CD4-positive, CD25-positive, alpha-beta regulatory T cell (primary cell): Measurements from ENCODE around the gene CAPN13. TPM values are rescaled to one million over a fixed set of nuclear protein-coding genes. Genes with fewer than 3 reads are reported as not detected.

Experiments
- ATAC-seq, 2 donors: fragments of 150-1000 bp; cut with Tn5 transposase; one replicate each; pipeline ENCODE4 v1.10.0; 2021; ENCODE audit warnings: low read depth in 2 of 2, moderate number of reproducible peaks in 2 of 2, moderate library complexity in 1 of 2
- DNase-seq, 3 donors: peaks; one replicate each; pipeline versions ENCODE4 v3.0.0 to v3.0.0-alpha.2; 2012 to 2022; ENCODE audit warnings: mixed read lengths in 1 of 3
- H3K27ac ChIP-seq: one replicate; pipeline ENCODE4 v1.7.0; 2013; ENCODE audit warnings: mild to moderate bottlenecking, low read length; ENCODE audit not compliant: insufficient read depth, poor library complexity, severe bottlenecking
- H3K27me3 ChIP-seq: one replicate; pipeline ENCODE4 v1.7.0; 2013; ENCODE audit warnings: low read length; ENCODE audit not compliant: control insufficient read depth, insufficient read depth
- H3K36me3 ChIP-seq: one replicate; pipeline ENCODE4 v1.7.0; 2013; ENCODE audit warnings: mild to moderate bottlenecking, low read length, moderate library complexity; ENCODE audit not compliant: control insufficient read depth, insufficient read depth
- H3K4me1 ChIP-seq: 2 replicates; pipeline ENCODE4 v1.7.0; 2013; ENCODE audit warnings: mild to moderate bottlenecking, low read length; ENCODE audit not compliant: insufficient read depth, control insufficient read depth, poor library complexity, severe bottlenecking
- H3K4me3 ChIP-seq: one replicate; pipeline ENCODE4 v1.7.0; 2013; ENCODE audit warnings: low read depth, mild to moderate bottlenecking, low read length, moderate library complexity
- H3K9me3 ChIP-seq, 2 experiments: 1 replicate in 1 of 2; 2 replicates in 1 of 2; pipeline ENCODE4 v1.7.0; 2013; ENCODE audit warnings: low read length in 2 of 2, mild to moderate bottlenecking in 1 of 2, moderate library complexity in 1 of 2; ENCODE audit not compliant: control insufficient read depth in 2 of 2
- H3K27ac Mint-ChIP-seq, 3 donors: one replicate each; pipeline ENCODE4 v1.8.0; 2020 to 2022; ENCODE audit warnings: mild to moderate bottlenecking in 3 of 3, mixed read lengths in 3 of 3, moderate library complexity in 2 of 3
- H3K27me3 Mint-ChIP-seq: one replicate; pipeline ENCODE4 v1.8.0; 2022; ENCODE audit warnings: mild to moderate bottlenecking, mixed read lengths
- H3K36me3 Mint-ChIP-seq: one replicate; pipeline ENCODE4 v1.8.0; 2020; ENCODE audit warnings: mixed read lengths
- H3K4me1 Mint-ChIP-seq, 4 donors: one replicate each; pipeline ENCODE4 v1.8.0; 2020 to 2022; ENCODE audit warnings: mixed read lengths in 4 of 4, mild to moderate bottlenecking in 1 of 4
- H3K4me3 Mint-ChIP-seq, 4 donors: one replicate each; pipeline ENCODE4 v1.8.0; 2020 to 2022; ENCODE audit warnings: mild to moderate bottlenecking in 4 of 4, mixed read lengths in 4 of 4, moderate library complexity in 3 of 4
- H3K9me3 Mint-ChIP-seq, 7 donors: one replicate each; pipeline ENCODE4 v1.8.0; 2020 to 2022; ENCODE audit warnings: mixed read lengths in 7 of 7, mild to moderate bottlenecking in 3 of 7, moderate library complexity in 2 of 7
- polyA plus RNA-seq, 4 donors: library from polyadenylated mRNA; unstranded; fragments of 300-500 nt; fragmentation: Illumina TruSeq; gene quantifications; one replicate each; pipeline ENCODE4 v1.2.3, GENCODE V29; 2021
- total RNA-seq: library from RNA; stranded (reverse); gene quantifications from one replicate; pipeline ENCODE4 v1.2.3, GENCODE V29; 2022

Gene CAPN13
- total and polyA plus RNA-seq, 5 donors from 2014 or later = not detected

GRCh38 chr2:30678410-30679137 lies 128.7 kb downstream of the CAPN13 start:
- peaks cover 7% of the 10 kb centered on the region for H3K27me3 Mint-ChIP-seq
- H3K4me3 Mint-ChIP-seq = no peak overlapping the region
- H3K9me3 Mint-ChIP-seq = peaks cover 0 to 2% (median 0%) of the 10 kb centered on the region in 7 donors
- no peaks in the 10 kb centered on the region for H3K4me1 Mint-ChIP-seq
- no peaks in the 10 kb centered on the region for H3K36me3 Mint-ChIP-seq
- no peak overlapping the region for H3K27ac ChIP-seq
- ATAC-seq (no peak), DNase-seq (no peak)
- no peak overlapping the region for H3K4me3 ChIP-seq
- H3K36me3 ChIP-seq = no peaks in the 10 kb centered on the region
- H3K4me1 ChIP-seq = no peaks in the 10 kb centered on the region
- no peaks in the 10 kb centered on the region for H3K9me3 ChIP-seq
- H3K27me3 ChIP-seq = no peaks in the 10 kb centered on the region
- H3K27ac Mint-ChIP-seq = no peak overlapping the region

- no peaks in the 10 kb centered on the region for H3K36me3 Mint-ChIP-seq
- H3K9me3 ChIP-seq = no peaks in the 10 kb centered on the region
- H3K27me3 Mint-ChIP-seq = peaks cover 12% of the 10 kb centered on the region
- no peaks in the 10 kb centered on the region for H3K4me1 ChIP-seq
- DNase-seq (no peak), ATAC-seq (no peak)
- H3K36me3 ChIP-seq = no peaks in the 10 kb centered on the region
- no peak overlapping the region for H3K4me3 ChIP-seq
- H3K4me1 Mint-ChIP-seq = no peaks in the 10 kb centered on the region
- no peak overlapping the region for H3K27ac ChIP-seq
- no peaks in the 10 kb centered on the region for H3K27me3 ChIP-seq
- peaks cover 0 to 2% (median 0%) of the 10 kb centered on the region in 7 donors for H3K9me3 Mint-ChIP-seq
- H3K4me3 Mint-ChIP-seq = no peak overlapping the region
- H3K27ac Mint-ChIP-seq = no peak overlapping the region
These were observed 129.3 kb downstream of the CAPN13 start for GRCh38 chr2:30677861-30678385.

- H3K36me3 ChIP-seq = no peaks in the 10 kb centered on the region
- no peaks in the 10 kb centered on the region for H3K9me3 ChIP-seq
- peaks cover 2% of the 10 kb centered on the region for H3K27me3 ChIP-seq
- Mint-ChIP-seq H3K27me3 (peaks cover 17% of the 10 kb centered on the region), H3K4me3 (no peak overlapping the region), H3K36me3 (no peaks in the 10 kb centered on the region), H3K4me1 (no peaks in the 10 kb centered on the region), H3K27ac (no peak overlapping the region), H3K9me3 (peaks cover 0 to 2% (median 0%) of the 10 kb centered on the region in 7 donors)
- ATAC-seq (no peak), DNase-seq (no peak)
- H3K27ac ChIP-seq = no peak overlapping the region
- H3K4me1 ChIP-seq = no peaks in the 10 kb centered on the region
- no peak overlapping the region for H3K4me3 ChIP-seq
These were observed 130.0 kb downstream of the CAPN13 start for GRCh38 chr2:30677231-30677630.

GRCh38 chr2:30675758-30676157 lies 131.5 kb downstream of the CAPN13 start:
- Mint-ChIP-seq H3K36me3 (no peaks in the 10 kb centered on the region), H3K9me3 (peaks cover 0 to 5% (median 0%) of the 10 kb centered on the region in 7 donors), H3K4me1 (no peaks in the 10 kb centered on the region), H3K4me3 (no peak overlapping the region), H3K27ac (no peak overlapping the region), H3K27me3 (peaks cover 20% of the 10 kb centered on the region)
- Histone ChIP-seq H3K9me3 (no peaks in the 10 kb centered on the region), H3K4me1 (no peaks in the 10 kb centered on the region), H3K27me3 (peaks cover 2% of the 10 kb centered on the region), H3K36me3 (no peaks in the 10 kb centered on the region), H3K27ac (no peak overlapping the region), H3K4me3 (no peak overlapping the region)
- ATAC-seq = no peak
- DNase-seq = no peak

GRCh38 chr2:30673127-30673526 lies 134.1 kb downstream of the CAPN13 start:
- Mint-ChIP-seq H3K4me3 (no peak overlapping the region), H3K9me3 (peaks cover 0 to 20% (median 5%) of the 10 kb centered on the region in 7 donors), H3K36me3 (no peaks in the 10 kb centered on the region)

More at GRCh38 chr2:30673127-30673526, 134.1 kb downstream of the CAPN13 start:
- ATAC-seq (no peak), DNase-seq (no peak)
- H3K4me3 ChIP-seq = no peak overlapping the region
- peaks cover 23% of the 10 kb centered on the region for H3K27me3 Mint-ChIP-seq
- no peaks in the 10 kb centered on the region for H3K4me1 Mint-ChIP-seq
- H3K4me1 ChIP-seq = no peaks in the 10 kb centered on the region
- H3K27me3 ChIP-seq = peaks cover 5% of the 10 kb centered on the region
- H3K9me3 ChIP-seq = peaks cover 0 to 10% of the 10 kb centered on the region in 2 experiments
- no peak overlapping the region for H3K27ac Mint-ChIP-seq
- no peaks in the 10 kb centered on the region for H3K36me3 ChIP-seq
- H3K27ac ChIP-seq = no peak overlapping the region
